GM21526 (cell line): ENCODE measurements around the gene CFL1.

ENCODE experiments used
- ATAC-seq: cut with Tn5 transposase; IDR thresholded peaks from one replicate; pipeline ENCODE4 v1.9.1; 2021; ENCODE audit warnings: moderate library complexity; ENCODE audit not compliant: unreplicated experiment, low FRiP score

CFL1 gene

DNA sequence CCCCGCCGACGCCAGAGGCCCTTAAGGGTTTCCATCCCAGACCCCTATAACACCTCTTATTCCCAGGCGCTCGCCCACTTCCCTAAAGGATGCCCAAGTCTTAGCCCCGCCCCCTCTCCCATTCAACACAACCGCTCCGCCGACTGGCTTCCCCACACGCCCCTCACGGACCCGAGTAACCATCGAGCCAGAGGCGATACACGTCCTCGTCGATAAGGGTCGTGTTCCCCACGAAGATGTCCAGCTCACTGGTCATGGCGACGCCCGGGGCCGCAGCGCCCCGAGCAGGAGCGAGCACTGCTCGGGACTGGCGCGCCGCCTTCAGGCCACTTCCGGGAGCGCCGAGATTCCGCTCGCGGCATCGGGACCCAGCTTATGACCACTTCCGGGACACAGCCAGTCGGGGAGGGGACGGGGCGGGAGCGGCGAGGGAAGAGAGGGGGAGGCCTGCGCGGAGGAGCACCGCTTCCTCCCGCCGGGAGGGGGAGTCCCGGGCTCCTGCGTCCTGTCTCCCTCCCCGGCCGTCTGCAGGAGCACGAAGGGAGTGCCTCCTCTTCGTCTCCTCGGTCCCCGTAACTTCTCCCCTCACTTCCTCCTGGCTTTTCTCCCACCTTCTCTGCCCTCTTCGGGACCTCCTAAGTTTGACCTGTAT lies 30.3 kb upstream of the CFL1 start, which contains the start of gene FIBP:
TSS of gene FIBP (minus strand) at position 309 of the 652 bp plus-strand sequence. CDS start at position 256, 53 bp downstream.
- peak; percentile 38 for ATAC-seq

DNA sequence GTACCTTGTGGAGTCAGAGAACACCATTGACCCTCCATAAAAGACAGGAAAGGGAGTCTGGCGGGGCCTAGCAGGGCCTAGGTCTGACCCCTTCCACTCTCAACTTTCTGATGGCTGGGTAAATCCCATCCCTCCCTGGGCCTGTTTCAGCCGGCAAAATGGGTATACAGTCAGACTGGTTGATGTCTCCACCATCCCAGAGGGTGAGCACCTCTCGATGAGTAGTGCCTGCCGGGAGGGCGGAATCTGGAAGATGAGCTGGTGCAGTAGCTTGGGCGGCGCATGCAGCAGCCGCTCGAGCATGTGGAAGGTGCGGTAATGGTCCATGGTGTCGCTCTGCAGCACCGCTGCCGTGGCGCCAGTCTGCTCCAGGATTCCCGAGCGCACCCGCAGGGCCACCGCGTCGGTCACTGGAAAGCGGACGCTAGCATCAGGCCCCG lies 29.8 kb upstream of the CFL1 start:
- ATAC-seq: peak; percentile 2

DNA sequence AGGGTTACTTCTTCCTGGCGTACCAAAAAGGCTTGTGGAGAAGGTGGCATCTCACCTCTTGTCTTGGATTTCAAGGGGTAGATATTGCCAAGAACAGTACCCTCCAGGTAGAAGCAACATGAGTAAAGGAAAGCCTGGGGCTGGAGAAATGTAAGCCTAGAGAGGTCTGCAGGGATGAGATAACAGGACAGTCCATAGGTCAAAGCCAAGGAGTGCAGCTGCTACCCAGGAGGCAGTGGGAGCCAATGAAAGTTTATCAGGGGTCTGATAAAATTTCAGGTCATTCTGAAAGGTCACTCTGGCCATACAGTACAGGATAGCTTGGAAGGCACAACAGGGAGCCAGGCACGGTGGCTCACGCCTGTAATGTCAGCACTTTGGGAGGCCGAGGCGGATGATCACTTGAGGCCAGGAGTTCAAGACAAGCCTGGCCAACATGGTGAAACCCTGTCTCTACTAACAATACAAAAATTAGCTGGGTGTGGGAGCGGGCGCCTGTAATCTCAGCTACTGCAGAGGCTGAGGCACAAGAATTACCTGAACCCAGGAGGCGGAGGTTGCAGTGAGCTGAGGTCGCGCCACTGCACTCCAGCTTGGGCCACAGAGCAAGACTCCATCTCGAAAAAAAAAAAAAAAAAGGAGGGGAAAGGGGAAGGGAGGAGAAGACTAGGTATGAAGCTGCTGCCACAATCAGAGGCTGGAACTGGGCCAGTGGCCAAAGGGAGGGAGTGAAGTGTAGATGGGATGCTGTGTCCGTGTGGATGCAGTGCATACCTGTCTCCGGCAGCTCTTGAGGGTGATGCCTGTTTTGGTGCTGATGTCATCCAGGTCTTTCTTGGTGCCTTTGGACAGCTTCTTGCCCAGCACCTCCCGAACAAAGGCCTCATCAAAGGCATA lies 29.1 kb upstream of the CFL1 start:
- ATAC-seq: no peak

DNA sequence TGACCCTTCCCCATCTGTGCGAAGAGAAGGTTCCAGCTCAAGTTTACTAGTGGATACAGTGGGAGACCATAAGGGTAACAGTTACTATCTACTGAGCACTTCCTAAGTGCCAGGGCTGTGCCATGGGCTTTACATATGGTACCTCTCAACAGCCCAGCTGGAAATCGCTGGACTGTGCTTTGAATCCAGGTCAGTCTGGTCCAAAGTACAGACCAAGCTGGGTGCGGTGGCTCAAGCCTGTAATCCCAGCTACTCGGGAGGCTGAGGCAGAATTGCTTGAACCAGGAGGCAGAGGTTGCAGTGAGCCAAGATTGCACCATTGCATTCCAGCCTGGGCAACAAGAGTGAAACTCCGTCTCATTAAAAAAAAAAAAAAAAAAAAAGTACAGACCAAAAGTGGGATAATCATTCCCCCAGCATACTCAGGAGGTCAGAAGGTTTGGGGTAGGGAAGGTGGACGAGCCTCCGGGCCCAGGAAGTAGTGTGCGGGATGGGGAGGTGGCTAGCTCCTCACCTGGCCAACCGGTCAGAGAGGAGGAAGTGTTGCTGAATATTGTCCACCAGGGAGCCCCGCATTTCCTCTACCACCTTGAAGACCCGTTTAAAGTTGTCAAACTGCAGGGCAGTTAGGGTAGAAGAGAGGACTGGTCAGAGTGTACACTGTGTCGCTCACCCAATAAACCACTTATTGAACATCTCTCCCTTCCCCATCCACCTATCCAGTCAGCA lies 28.0 kb upstream of the CFL1 start:
- no peak for ATAC-seq

DNA sequence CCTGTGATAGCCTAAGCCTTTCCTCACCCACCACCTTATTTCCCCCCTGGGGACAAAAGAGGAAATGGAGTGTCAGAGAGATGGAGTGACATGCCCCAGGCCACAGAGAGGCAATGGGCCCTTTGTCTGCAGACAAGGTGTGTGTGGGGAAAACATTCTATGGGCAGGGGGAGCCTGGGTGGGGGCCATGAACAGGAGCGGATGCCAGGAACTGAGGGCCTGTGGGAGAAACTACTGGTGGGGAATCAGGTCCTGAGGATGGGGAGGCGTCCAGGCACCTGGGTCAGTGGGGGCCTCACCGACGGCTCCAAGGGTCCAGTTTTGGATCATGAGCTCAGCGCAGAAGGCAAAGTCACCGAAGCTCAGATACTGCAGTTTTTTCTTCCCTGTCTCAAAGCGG lies 27.3 kb upstream of the CFL1 start:
- ATAC-seq: no peak

DNA sequence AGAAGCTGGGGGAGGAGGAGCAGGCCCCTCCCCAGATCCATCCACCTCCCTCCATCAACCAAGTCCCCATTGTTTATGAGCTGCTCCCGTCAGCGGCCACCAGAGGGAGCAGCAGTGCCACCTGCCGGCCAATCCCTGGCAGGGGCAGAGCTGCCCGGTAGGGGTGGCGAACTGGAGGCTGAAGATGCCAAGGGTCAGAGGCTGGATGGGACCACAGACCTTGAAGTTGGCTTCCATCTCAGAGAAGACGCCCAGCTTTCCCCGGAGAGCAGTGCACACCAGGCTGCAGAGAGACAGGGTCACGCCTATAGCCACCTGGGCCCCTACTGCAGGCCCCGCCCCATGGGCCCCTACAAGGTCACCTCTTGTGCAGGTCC lies 26.7 kb upstream of the CFL1 start:
- no peak for ATAC-seq

DNA sequence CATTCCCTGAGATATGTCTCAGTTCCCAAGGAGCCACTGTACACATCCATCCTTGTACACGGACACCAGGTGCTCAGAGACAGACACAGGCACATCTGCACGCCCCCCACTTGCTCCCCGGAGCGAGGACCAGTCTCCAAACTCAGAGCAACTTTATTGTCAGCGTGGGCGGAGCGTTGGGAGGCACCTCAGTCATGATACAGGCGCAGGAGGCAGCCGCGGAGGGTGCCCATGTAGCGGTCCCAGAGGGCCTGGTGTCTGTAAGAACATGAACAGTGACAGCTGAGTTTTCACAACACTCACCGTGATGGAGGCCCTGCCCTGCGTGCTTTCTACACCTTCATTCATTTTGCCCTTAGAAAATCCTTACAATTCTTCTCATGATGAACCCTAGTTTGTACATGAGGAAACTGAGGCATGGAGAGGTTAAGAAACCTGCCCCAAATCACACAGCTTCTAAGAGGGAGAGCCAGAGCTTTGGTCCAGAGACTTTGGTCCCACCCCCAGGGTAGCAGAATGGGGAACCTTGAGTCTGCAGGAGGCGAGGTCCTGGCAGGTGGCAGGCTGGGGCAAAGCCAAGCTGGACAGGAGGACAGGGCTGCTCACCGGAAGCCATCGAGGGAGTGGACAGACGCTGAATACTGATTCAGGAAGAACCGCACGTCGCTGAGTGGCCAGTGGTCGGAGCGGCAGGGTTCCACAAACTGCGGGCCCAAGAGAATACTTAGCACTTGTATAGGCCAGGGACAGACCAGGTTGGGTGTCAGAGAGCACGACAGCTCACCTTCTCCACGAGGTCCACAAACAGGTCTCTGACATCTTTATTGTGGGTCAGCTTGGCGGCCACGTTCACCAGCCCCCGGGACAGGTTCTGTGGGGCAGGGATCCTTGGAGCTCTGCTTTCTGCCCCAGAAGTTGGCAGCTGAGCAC lies 26.1 kb upstream of the CFL1 start:
- ATAC-seq: no peak

DNA sequence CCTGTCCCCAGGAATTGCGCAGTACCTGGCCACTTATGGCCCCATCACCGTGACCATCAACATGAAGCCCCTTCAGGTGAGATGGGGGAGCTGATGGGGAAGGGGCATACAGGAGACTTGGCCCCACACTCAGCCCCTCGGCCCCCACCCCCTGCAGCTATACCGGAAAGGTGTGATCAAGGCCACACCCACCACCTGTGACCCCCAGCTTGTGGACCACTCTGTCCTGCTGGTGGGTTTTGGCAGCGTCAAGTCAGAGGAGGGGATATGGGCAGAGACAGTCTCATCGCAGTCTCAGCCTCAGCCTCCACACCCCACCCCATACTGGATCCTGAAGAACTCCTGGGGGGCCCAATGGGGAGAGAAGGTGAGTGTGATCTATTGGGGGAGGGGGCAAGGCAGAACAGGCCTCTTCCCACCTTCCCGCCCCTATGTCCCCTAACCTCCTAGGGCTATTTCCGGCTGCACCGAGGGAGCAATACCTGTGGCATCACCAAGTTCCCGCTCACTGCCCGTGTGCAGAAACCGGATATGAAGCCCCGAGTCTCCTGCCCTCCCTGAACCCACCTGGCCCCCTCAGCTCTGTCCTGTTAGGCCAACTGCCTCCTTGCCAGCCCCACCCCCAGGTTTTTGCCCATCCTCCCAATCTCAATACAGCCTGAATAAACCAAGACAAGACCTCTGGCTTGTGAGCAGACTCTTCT lies 25.2 kb upstream of the CFL1 start:
- ATAC-seq: no peak

DNA sequence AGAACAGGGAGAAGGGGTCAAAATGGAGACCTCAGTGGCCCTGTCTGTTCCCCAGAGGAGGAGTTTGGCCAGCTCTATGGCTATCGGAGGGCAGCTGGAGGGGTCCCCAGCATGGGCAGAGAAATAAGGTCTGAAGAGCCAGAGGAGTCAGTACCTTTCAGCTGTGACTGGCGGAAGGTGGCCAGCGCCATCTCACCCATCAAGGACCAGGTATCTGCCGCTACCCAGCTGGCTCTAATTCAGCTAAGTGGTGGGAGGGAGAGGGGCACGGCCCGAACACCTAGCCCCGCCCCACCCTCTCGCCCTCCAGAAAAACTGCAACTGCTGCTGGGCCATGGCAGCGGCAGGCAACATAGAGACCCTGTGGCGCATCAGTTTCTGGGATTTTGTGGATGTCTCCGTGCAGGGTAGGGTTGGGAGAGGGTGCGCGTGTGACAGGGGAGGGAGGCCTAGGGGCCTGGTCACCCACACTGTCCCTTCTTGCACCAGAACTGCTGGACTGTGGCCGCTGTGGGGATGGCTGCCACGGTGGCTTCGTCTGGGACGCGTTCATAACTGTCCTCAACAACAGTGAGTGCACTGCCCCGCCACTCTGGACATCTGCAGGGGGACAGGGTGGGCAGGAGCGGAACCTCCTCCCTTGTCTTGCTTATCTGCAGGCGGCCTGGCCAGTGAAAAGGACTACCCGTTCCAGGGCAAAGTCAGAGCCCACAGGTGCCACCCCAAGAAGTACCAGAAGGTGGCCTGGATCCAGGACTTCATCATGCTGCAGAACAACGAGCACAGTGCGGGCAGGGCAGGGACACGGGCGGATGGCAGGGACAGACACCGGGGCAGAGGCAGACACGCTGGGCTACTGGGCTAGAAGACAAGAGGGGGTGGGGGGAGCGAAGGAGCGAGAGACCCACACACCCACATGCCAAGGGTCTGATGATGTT lies 24.4 kb upstream of the CFL1 start:
- no peak for ATAC-seq

DNA sequence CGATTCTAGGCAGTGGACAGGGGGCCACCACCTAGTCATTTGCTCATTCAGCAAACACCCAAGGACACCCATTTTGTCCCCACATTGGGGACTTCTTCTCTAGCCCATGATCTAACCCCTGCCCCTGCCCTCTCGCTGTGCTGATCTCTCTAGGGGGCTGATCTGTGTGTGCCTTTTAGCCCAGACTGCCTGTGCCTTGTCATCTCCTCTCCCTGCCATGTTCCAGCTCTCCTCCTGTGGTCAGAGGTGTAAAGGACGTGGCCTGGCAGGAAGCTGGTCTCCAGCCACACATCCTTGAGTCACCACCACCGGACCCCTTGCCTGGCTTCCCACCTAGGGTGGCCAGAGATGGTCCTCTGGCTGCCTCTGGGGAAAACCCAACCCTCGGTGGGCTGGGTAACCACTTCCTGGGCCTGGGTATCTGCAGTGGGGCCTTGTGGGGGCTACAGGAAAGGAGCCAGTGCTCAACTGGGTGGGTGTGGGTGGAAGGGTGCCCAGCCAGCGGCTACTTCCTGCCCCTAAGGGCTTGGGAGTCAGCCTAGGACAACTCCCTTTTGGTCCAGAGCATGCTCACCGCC lies 23.0 kb upstream of the CFL1 start:
- ATAC-seq: no peak

DNA sequence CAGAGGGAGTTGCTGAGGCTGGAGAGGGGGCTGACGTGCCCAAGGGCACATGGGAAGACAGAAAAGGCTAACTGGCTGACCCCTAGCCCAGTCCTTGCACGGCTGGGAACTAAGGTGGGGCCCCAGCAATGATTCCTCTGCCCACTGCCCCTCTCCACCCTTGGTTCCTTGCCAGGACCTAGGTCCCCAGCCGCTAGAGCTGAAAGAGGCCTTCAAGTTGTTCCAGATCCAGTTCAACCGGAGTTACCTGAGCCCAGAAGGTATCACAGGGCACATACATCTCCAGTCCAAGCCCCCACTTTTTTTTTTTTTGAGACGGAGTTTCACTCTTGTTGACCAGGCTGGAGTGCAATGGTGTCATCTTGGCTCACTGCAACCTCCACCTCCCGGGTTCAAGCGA lies 22.0 kb upstream of the CFL1 start:
- no peak for ATAC-seq

DNA sequence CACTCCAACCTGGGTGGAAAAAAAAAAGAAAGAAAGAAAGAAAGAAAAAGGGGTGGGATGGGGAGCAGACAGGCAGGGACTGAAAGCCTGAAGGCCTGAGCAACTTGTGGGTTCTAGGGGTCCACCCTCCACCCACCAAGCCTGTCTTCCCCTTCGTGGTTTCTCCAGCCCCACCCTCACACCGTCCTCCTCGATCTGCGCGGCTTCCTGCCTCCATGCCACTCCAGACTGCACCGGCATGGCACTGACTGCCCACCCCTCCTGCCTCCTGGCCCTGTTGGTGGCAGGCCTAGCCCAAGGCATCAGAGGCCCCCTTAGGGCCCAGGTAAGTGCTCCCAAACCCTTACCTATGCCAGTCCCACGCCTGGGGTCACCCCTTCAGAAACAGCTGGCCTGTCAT lies 21.6 kb upstream of the CFL1 start, which contains the start of gene CTSW:
TSS of gene CTSW (plus strand) at position 221 of the 400 bp plus-strand sequence. CDS start at position 239, 18 bp downstream.
- ATAC-seq: no peak

DNA sequence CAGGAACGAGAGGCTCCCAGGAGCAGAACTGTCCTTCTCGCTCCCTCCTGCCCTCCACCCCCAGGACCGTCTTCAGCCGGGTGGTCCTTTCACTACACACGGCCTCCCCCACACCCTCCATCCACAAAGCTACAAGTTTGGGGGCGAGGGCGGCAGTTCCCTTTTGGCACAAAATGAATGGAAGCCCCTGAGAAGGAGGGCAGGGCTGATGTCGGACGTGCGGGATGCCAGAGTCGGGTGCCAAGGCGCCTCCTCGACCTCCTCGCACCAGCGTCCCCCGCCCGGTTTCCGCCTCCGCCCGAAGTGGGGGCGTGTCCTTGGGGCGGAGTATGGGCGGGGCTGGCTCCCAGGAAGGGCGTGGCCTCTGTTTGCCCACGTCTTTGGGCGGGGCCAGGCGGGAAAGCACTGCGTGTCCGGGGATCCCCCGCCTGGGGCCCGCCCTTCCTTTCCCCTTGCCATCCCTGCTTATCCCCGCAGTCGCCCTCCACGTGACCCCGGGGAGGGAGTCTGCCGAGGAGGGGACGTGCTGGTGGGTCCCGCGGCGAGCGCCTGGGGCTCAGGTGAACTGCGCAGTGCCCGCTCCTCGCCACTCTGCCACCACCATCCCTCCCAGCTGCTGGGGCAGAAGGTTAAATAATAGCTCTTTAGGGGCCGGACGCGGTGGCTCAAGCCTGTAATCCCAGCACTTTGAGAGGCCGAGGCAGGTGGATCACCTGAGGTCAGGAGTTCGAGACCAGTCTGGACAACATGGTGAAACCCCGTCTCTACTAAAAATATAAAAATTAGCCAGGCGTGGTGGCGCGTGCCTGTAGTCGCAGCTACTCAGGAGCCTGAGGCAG lies 15.6 kb upstream of the CFL1 start:
- peak; percentile 43 for ATAC-seq

DNA sequence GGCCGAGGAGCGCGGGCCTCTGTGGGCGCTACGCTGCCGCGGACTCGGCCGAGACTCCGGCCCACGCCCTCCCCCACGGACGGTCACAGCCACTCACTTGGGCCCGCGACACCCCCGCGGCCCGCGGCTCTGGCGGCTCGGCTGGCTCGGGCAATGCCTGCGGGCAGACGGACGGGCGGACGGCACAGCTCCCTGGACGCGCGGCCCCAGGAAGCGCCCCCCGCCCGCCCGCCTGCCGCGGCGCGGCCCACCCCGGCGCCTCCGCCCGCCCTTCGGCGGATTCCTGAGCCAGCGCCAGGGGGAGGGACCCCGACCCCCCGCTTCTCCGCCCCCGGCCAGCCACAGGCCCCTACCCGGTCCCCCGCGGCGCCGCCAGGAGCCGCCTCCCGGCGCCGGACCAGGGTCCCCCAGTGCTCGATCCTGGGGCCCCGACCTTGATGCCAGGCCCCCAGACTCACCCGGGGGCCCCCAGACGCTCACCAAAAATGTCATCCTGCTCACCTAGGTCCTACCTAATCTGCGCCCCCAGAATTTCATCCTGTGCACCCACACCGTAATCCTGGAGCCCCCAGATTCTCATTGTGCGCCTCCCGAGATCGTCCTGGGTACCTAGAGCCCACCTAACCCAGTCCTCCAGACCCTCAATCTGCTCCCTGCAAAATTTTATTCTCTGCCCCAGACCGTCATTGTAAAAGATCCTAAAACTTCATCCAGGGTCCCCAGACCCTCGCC lies 14.8 kb upstream of the CFL1 start, which contains the start of gene EFEMP2:
TSS of gene EFEMP2 (minus strand) at position 215 of the 732 bp plus-strand sequence. CDS start 446 bp downstream, outside the sequence.
- ATAC-seq: no peak

DNA sequence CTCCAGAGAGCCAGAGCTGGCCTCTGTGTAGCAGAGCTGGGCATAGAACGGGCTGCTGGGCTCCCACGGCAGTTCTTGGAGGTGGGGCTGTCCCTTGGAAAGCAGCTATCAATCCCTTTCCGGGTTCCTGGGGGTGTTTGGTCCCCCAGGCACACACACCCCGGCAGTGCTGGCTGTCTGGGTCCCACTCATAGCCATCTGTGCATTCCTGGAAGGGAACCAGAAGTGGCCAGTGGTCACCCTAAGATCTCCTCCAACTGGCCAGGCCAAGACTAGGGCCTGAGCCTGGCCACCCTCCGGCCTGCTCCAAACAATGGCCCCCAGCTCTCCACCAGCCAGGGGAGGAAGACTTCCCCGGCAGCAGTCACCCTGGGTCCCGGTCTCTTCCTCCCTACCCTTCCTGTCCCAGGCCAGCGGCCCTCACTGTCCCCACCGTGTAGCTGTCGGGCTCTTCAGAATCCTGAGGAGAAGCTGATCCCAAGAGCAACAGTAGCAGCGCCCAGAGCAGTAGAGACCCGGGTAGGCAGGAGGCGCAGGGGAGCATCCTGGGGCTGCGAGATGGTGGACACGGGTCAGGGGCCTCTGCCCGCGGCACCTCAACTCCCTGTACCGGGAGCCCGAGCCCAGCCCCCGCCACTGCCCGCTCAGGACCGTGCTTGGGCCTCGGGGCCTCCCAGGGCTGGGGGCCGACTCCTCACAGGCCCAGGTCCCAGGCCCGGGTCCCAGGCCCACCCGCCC lies 14.0 kb upstream of the CFL1 start:
- ATAC-seq: no peak
